Naive thymus-derived CD4-positive, alpha-beta T cell (primary cell): ENCODE measurements around the gene TECPR2. TPM values are rescaled to one million over a fixed set of nuclear protein-coding genes. Genes with fewer than 3 reads are reported as not detected.
A peak's percentile ranks its signal among the peaks of the same experiment; 100 is the strongest.

Experiments
- ATAC-seq: fragments of 150-1000 bp; cut with Tn5 transposase; 2 replicates; pipeline ENCODE4 v1.10.0; 2021; ENCODE audit warnings: mild to moderate bottlenecking, moderate library complexity
- CTCF ChIA-PET: fragments of 350-600 bp; sonication (Branson Sonifier 250); formaldehyde crosslinking; loops from one replicate; lab custom pipeline; 2021; ENCODE audit warnings: antibody characterized with exemption; lab: Charles Lee
- POLR2A ChIA-PET: fragments of 350-600 bp; sonication (Branson Sonifier 250); formaldehyde crosslinking; loops from one replicate; lab custom pipeline; 2021; ENCODE audit warnings: antibody characterized with exemption, inconsistent platforms; lab: Charles Lee
- DNase-seq, 9 donors: peaks; one replicate each; pipeline versions ENCODE4 v3.0.0 to v3.0.0-alpha.2; 2020 to 2022; ENCODE audit warnings: mixed read lengths in 1 of 9
- H3K27ac ChIP-seq: one replicate; pipeline ENCODE4 v1.7.0; 2013; ENCODE audit warnings: mild to moderate bottlenecking, low read depth, low read length, moderate library complexity
- H3K27me3 ChIP-seq, 2 donors: one replicate each; pipeline ENCODE4 v1.7.0; 2013; ENCODE audit warnings: low read length in 2 of 2, mild to moderate bottlenecking in 2 of 2, moderate library complexity in 2 of 2; ENCODE audit not compliant: control insufficient read depth in 2 of 2, insufficient read depth in 2 of 2
- H3K36me3 ChIP-seq, 3 experiments: 1 replicate in 2 of 3; 2 replicates in 1 of 3; pipeline ENCODE4 v1.7.0; 2013; ENCODE audit warnings: low read length in 3 of 3, mild to moderate bottlenecking in 3 of 3, moderate library complexity in 1 of 3; ENCODE audit not compliant: insufficient read depth in 3 of 3, control insufficient read depth in 2 of 3
- H3K4me1 ChIP-seq, 2 donors: one replicate each; pipeline ENCODE4 v1.7.0; 2013; ENCODE audit warnings: low read length in 2 of 2, mild to moderate bottlenecking in 2 of 2, moderate library complexity in 1 of 2; ENCODE audit not compliant: control insufficient read depth in 2 of 2, insufficient read depth in 2 of 2
- H3K4me3 ChIP-seq: 2 replicates; pipeline ENCODE4 v1.7.0; 2013; ENCODE audit warnings: mild to moderate bottlenecking, low read length
- H3K9me3 ChIP-seq, 3 experiments: 1 replicate in 2 of 3; 2 replicates in 1 of 3; pipeline ENCODE4 v1.7.0; 2013; ENCODE audit warnings: low read length in 3 of 3; ENCODE audit not compliant: control insufficient read depth in 2 of 3
- H3K27ac Mint-ChIP-seq, 9 donors: one replicate each; pipeline ENCODE4 v1.8.0; 2020 to 2022; ENCODE audit warnings: mixed read lengths in 9 of 9, mild to moderate bottlenecking in 8 of 9, moderate library complexity in 5 of 9, inconsistent platforms in 2 of 9
- H3K27me3 Mint-ChIP-seq, 5 donors: one replicate each; pipeline ENCODE4 v1.8.0; 2021 to 2022; ENCODE audit warnings: mixed read lengths in 5 of 5, mild to moderate bottlenecking in 1 of 5
- H3K36me3 Mint-ChIP-seq, 5 donors: one replicate each; pipeline ENCODE4 v1.8.0; 2020 to 2022; ENCODE audit warnings: mixed read lengths in 5 of 5, mild to moderate bottlenecking in 3 of 5, inconsistent platforms in 1 of 5
- H3K4me1 Mint-ChIP-seq, 7 donors: one replicate each; pipeline ENCODE4 v1.8.0; 2020 to 2022; ENCODE audit warnings: mixed read lengths in 7 of 7, mild to moderate bottlenecking in 3 of 7, inconsistent platforms in 1 of 7
- H3K4me3 Mint-ChIP-seq, 10 donors: one replicate each; pipeline ENCODE4 v1.8.0; 2020 to 2022; ENCODE audit warnings: mild to moderate bottlenecking in 10 of 10, mixed read lengths in 10 of 10, moderate library complexity in 6 of 10, inconsistent platforms in 2 of 10
- H3K9me3 Mint-ChIP-seq, 11 donors: one replicate each; pipeline ENCODE4 v1.8.0; 2020 to 2022; ENCODE audit warnings: mixed read lengths in 11 of 11, mild to moderate bottlenecking in 4 of 11, inconsistent platforms in 1 of 11, moderate library complexity in 1 of 11
- intact Hi-C, 2 donors: fragments of 100-400 bp; cut with micrococcal nuclease; formaldehyde crosslinking; loops; one replicate each; pipeline ENCODE4 v1.15.1; 2023
- polyA plus RNA-seq, 2 donors: library from polyadenylated mRNA; unstranded; fragments of 300-500 nt; fragmentation: Illumina TruSeq; gene quantifications; one replicate each; pipeline ENCODE4 v1.2.3, GENCODE V29; 2021
- total RNA-seq, 6 experiments: library from RNA in 5 of 6; stranded (reverse) in 5 of 6; gene quantifications; 1 replicate in 5 of 6; 2 replicates in 1 of 6; pipeline ENCODE4 v1.2.3 and lab custom pipeline; 2021 to 2026

Gene TECPR2
- total and polyA plus RNA-seq, 7 experiments from 2014 or later = 5.2 to 12.9 (median 10.0) TPM

GRCh38 chr14:102507081-102507856, 144.5 kb downstream of the TECPR2 start:
- H3K9me3 Mint-ChIP-seq = peaks cover 0 to 2% (median 0%) of the 10 kb centered on the region in 11 donors
- POLR2A ChIA-PET = no interaction called here
- intact Hi-C loops = no loop called here
- Histone ChIP-seq H3K4me1 (peaks cover 4 to 14% of the 10 kb centered on the region in 2 donors), H3K27me3 (no peaks in the 10 kb centered on the region), H3K4me3 (no peak overlapping the region), H3K36me3 (no peaks in the 10 kb centered on the region), H3K27ac (no peak overlapping the region), H3K9me3 (no peaks in the 10 kb centered on the region)
- no peaks in the 10 kb centered on the region for H3K27me3 Mint-ChIP-seq
- H3K4me3 Mint-ChIP-seq = no peak overlapping the region
- DNase-seq (peak in 1 of 9 donors; percentile 9), ATAC-seq (no peak)
- peaks cover 0 to 4% (median 0%) of the 10 kb centered on the region in 5 donors for H3K36me3 Mint-ChIP-seq
- H3K27ac Mint-ChIP-seq = no peak overlapping the region
- CTCF ChIA-PET = no interaction called here
- H3K4me1 Mint-ChIP-seq = peaks cover 0 to 21% (median 10%) of the 10 kb centered on the region in 7 donors

GRCh38 chr14:102507857-102508312, 145.1 kb downstream of the TECPR2 start:
- H3K9me3 Mint-ChIP-seq = peaks cover 0 to 2% (median 0%) of the 10 kb centered on the region in 11 donors

GRCh38 chr14:102508410-102508773, 145.7 kb downstream of the TECPR2 start:
- no peaks in the 10 kb centered on the region for H3K27me3 Mint-ChIP-seq
- H3K4me3 ChIP-seq = no peak overlapping the region
- H3K27ac Mint-ChIP-seq = peak overlapping the region in 8 of 9 donors; percentile 28 to 74 (median 54)
- intact Hi-C loops = loop anchor here (2.0 kb wide), 3 partner anchors 16 to 192 kb away; no protein-coding TSS in a partner anchor
- ChIA-PET CTCF (interaction anchor here (1.0 kb wide), 1 partner anchor 70 kb away, joined by 5 read pairs; no protein-coding TSS in a partner anchor), POLR2A (no interaction called here)
- peaks cover 0 to 4% (median 0%) of the 10 kb centered on the region in 5 donors for H3K36me3 Mint-ChIP-seq
- no peak overlapping the region for H3K27ac ChIP-seq
- DNase-seq = peak in 5 of 9 donors; percentile 21 to 34 (median 24)
- peaks cover 0 to 2% (median 0%) of the 10 kb centered on the region in 11 donors for H3K9me3 Mint-ChIP-seq
- H3K4me1 ChIP-seq = peaks cover 4 to 14% of the 10 kb centered on the region in 2 donors
- no peaks in the 10 kb centered on the region for H3K36me3 ChIP-seq
- no peaks in the 10 kb centered on the region for H3K9me3 ChIP-seq
- no peaks in the 10 kb centered on the region for H3K27me3 ChIP-seq
- peaks cover 0 to 21% (median 10%) of the 10 kb centered on the region in 7 donors for H3K4me1 Mint-ChIP-seq
- peak overlapping the region; percentile 49 to 85 (median 72) for H3K4me3 Mint-ChIP-seq
- ATAC-seq = no peak

More at GRCh38 chr14:102507857-102508312, 145.1 kb downstream of the TECPR2 start:
- CTCF ChIA-PET = interaction anchor here (1.0 kb wide), 1 partner anchor 69 kb away, joined by 5 read pairs; no protein-coding TSS in a partner anchor
- H3K9me3 ChIP-seq = no peaks in the 10 kb centered on the region
- H3K4me1 ChIP-seq = peaks cover 4 to 14% of the 10 kb centered on the region in 2 donors
- no peaks in the 10 kb centered on the region for H3K27me3 Mint-ChIP-seq
- no peak overlapping the region for H3K4me3 ChIP-seq
- DNase-seq (peak in 1 of 9 donors; percentile 20), ATAC-seq (no peak)
- no peak overlapping the region for H3K27ac ChIP-seq
- H3K4me1 Mint-ChIP-seq = peaks cover 0 to 21% (median 10%) of the 10 kb centered on the region in 7 donors
- POLR2A ChIA-PET = no interaction called here
- peaks cover 0 to 4% (median 0%) of the 10 kb centered on the region in 5 donors for H3K36me3 Mint-ChIP-seq
- intact Hi-C loops = loop anchor here (2.0 kb wide), 3 partner anchors 17 to 191 kb away; no protein-coding TSS in a partner anchor
- peak overlapping the region; percentile 19 to 85 (median 72) for H3K4me3 Mint-ChIP-seq
- H3K27me3 ChIP-seq = no peaks in the 10 kb centered on the region
- H3K36me3 ChIP-seq = no peaks in the 10 kb centered on the region
- peak overlapping the region in 7 of 9 donors; percentile 22 to 74 (median 53) for H3K27ac Mint-ChIP-seq

- intact Hi-C loops = loop anchor here (2.0 kb wide), 3 partner anchors 16 to 192 kb away; no protein-coding TSS in a partner anchor
- Histone ChIP-seq H3K9me3 (no peaks in the 10 kb centered on the region), H3K4me1 (peaks cover 4 to 14% of the 10 kb centered on the region in 2 donors), H3K27ac (peak overlapping the region; percentile 29), H3K36me3 (no peaks in the 10 kb centered on the region), H3K4me3 (no peak overlapping the region), H3K27me3 (no peaks in the 10 kb centered on the region)
- H3K9me3 Mint-ChIP-seq = peaks cover 0 to 2% (median 0%) of the 10 kb centered on the region in 11 donors
- H3K36me3 Mint-ChIP-seq = peaks cover 0 to 4% (median 0%) of the 10 kb centered on the region in 5 donors
- ChIA-PET POLR2A (no interaction called here), CTCF (interaction anchor here (1.0 kb wide), 1 partner anchor 71 kb away, joined by 5 read pairs; no protein-coding TSS in a partner anchor)
- H3K27me3 Mint-ChIP-seq = peaks cover 0 to 2% (median 0%) of the 10 kb centered on the region in 5 donors
- peak overlapping the region in 7 of 9 donors; percentile 42 to 74 (median 54) for H3K27ac Mint-ChIP-seq
- peak overlapping the region; percentile 49 to 89 (median 72) for H3K4me3 Mint-ChIP-seq
- ATAC-seq (peak; percentile 40), DNase-seq (peak in 7 of 9 donors; percentile 19 to 45 (median 36))
- peaks cover 0 to 21% (median 10%) of the 10 kb centered on the region in 7 donors for H3K4me1 Mint-ChIP-seq
Observed at GRCh38 chr14:102508774-102509745, 146.3 kb downstream of the TECPR2 start.

- DNase-seq (peak; percentile 48 to 94 (median 66)), ATAC-seq (peak; percentile 83)
- ChIA-PET CTCF (interaction anchor here (0.6 kb wide), 1 partner anchor 1321 kb away, joined by 4 read pairs; no protein-coding TSS in a partner anchor), POLR2A (no interaction called here)
- no peaks in the 10 kb centered on the region for H3K36me3 ChIP-seq
- no peaks in the 10 kb centered on the region for H3K27me3 ChIP-seq
- intact Hi-C loops = loop anchor here (1.0 to 10.0 kb wide), 7 partner anchors 15 to 805 kb away; partner anchors contain the start of genes RCOR1 (in 1 of the 2), TRAF3 (in 1 of the 2) and WDR20 (in 1 of the 2)
- Mint-ChIP-seq H3K36me3 (peaks cover 0 to 4% (median 0%) of the 10 kb centered on the region in 5 donors), H3K4me3 (peak within 1 kb of the TSS; percentile 85 to 91 (median 88)), H3K27ac (peak within 1 kb of the TSS in 8 of 9 donors; percentile 20 to 74 (median 59)), H3K9me3 (peaks cover 0 to 2% (median 0%) of the 10 kb centered on the region in 11 donors), H3K27me3 (peaks cover 0 to 3% (median 0%) of the 10 kb centered on the region in 5 donors), H3K4me1 (peaks cover 0 to 21% (median 10%) of the 10 kb centered on the region in 7 donors)
- peak within 1 kb of the TSS; percentile 75 for H3K4me3 ChIP-seq
- H3K9me3 ChIP-seq = no peaks in the 10 kb centered on the region
- H3K27ac ChIP-seq = peak within 1 kb of the TSS; percentile 58
- peaks cover 4 to 14% of the 10 kb centered on the region in 2 donors for H3K4me1 ChIP-seq
Observed at GRCh38 chr14:102509746-102510615, 147.2 kb downstream of the TECPR2 start, which contains the start of gene ANKRD9. ANKRD9 (minus strand) TSS chr14:102509776; CDS start chr14:102507889, 1,887 bp downstream.
